C4-2B (cell line): ENCODE measurements around the gene NLRC5.

Experiments
- CTCF ChIP-seq: fragments of 450-650 bp; conservative IDR thresholded peaks from 2 replicates; pipeline ENCODE4 v1.5.1; 2017; ENCODE audit warnings: mild to moderate bottlenecking
- ZFX ChIP-seq: fragments of 450-650 bp; IDR thresholded peaks from 2 replicates; pipeline ENCODE4 v1.6.1; 2017

- TF ChIP-seq CTCF (no peak), ZFX (no peak)
Measured at GRCh38 chr16:56987692-56988091, 1.7 kb upstream of the NLRC5 start.
